Kidney (tissue), 14 donors: Measurements from ENCODE around the gene PPIL1. TPM values are rescaled to one million over a fixed set of nuclear protein-coding genes. Genes with fewer than 3 reads are reported as not detected.

ENCODE experiments used
- DNase-seq, 5 donors: peaks; one replicate each; pipeline ENCODE4 v3.0.0-alpha.2; 2013 to 2020
- FAIRE-seq: peaks from 2 replicates; lab custom pipeline; 2012; peaks lifted over from hg19 to GRCh38; lab: Jason Lieb, UNC
- H3K27ac ChIP-seq, 2 donors: one replicate each; pipeline ENCODE4 v1.7.0; 2013; ENCODE audit warnings: low read depth in 2 of 2, low read length in 2 of 2, inconsistent platforms in 1 of 2
- H3K27me3 ChIP-seq: one replicate; pipeline ENCODE4 v1.7.1; 2013; ENCODE audit warnings: low read length, inconsistent platforms; ENCODE audit not compliant: control insufficient read depth, insufficient read depth
- H3K36me3 ChIP-seq, 3 donors: one replicate each; pipeline versions ENCODE4 v1.7.0 to v1.7.1; 2013; ENCODE audit warnings: low read length in 3 of 3, control low read depth in 1 of 3, inconsistent platforms in 1 of 3; ENCODE audit not compliant: insufficient read depth in 3 of 3, control insufficient read depth in 2 of 3
- H3K4me1 ChIP-seq, 3 donors: one replicate each; pipeline versions ENCODE4 v1.7.0 to v1.7.1; 2013; ENCODE audit warnings: low read length in 3 of 3, inconsistent platforms in 1 of 3, low read depth in 1 of 3; ENCODE audit not compliant: control insufficient read depth in 2 of 3, insufficient read depth in 2 of 3
- H3K4me3 ChIP-seq, 3 donors: one replicate each; pipeline versions ENCODE4 v1.7.0 to v1.8.1; 2013; ENCODE audit warnings: low read length in 3 of 3, control low read depth in 1 of 3, inconsistent platforms in 1 of 3
- H3K9ac ChIP-seq, 3 donors: one replicate each; pipeline versions ENCODE4 v1.7.0 to v1.7.1; 2013; ENCODE audit warnings: low read length in 3 of 3, control low read depth in 1 of 3, inconsistent platforms in 1 of 3
- H3K9me3 ChIP-seq, 3 donors: one replicate each; pipeline versions ENCODE4 v1.7.0 to v1.7.1; 2013; ENCODE audit warnings: low read length in 3 of 3, control low read depth in 1 of 3, inconsistent platforms in 1 of 3; ENCODE audit not compliant: control insufficient read depth in 2 of 3, insufficient read depth in 1 of 3
- intact Hi-C: fragments of 100-400 bp; cut with DNase I; formaldehyde crosslinking; loops from one replicate; pipeline ENCODE4 v1.11.1; 2022
- polyA plus RNA-seq: library from polyadenylated mRNA; stranded (reverse); fragments of 350-450 nt; fragmentation: Illumina TruSeq; extraction: RNeasy Lipid Tissue Mini Kit (QIAGEN cat#74804); gene quantifications from one replicate; pipeline ENCODE4 v1.2.3, GENCODE V29; 2014; ENCODE audit warnings: low read depth, low replicate concordance; ENCODE audit not compliant: insufficient read depth
- total RNA-seq: library from RNA; stranded (reverse); fragmentation: NEBNext Ultra II Directional; extraction: Animal tissue kit (Norgen Biotek cat#: 25700); gene quantifications from one replicate; pipeline ENCODE4 v1.2.1, GENCODE V29; 2021
- TF ChIP-seq, protein P1 (sequence below): IDR thresholded peaks from 3 replicates; pipeline ENCODE4 v1.5.1; 2012; ENCODE audit warnings: mild to moderate bottlenecking, moderate library complexity, borderline replicate concordance; ENCODE audit not compliant: insufficient read depth; ENCODE audit errors: extremely low read depth
- donor health status: control.
- donor health status: control.
- donor health status: control.
- donor health status: control.
- donor health status: control.
- donor health status: DM: yes; HTN: yes; CAD: no.
- donor health status: Normal renal cell carcinoma (clear cell type).

Gene PPIL1
- total and polyA plus RNA-seq, 2 donors from 2014 or later, result 21.3 to 40.1 TPM

DNA sequence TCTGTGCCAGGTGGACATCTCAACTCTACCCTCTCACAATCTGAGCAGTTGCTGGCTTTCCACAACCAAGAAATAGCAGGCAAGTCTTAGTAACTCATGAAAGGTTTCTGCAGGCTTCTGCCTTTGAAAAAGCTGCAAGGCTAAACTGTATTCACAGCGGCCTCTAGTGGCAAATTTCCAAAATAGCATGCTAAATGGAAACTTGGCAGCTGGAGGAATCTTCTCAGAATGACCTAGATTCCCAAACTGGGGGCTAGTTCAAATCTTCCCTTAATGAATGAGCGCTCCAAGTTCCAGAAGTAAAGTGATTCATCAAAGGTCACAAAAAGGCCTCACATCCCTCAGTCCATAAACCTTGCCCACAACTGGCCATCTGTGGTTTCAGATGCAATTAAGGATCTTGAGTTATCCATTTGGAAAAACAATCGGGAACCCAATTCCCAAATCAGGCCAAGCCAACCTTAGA lies 23.4 kb downstream of the PPIL1 start:
- intact Hi-C loops, result no loop called here
- TF ChIP-seq, protein P1, sequence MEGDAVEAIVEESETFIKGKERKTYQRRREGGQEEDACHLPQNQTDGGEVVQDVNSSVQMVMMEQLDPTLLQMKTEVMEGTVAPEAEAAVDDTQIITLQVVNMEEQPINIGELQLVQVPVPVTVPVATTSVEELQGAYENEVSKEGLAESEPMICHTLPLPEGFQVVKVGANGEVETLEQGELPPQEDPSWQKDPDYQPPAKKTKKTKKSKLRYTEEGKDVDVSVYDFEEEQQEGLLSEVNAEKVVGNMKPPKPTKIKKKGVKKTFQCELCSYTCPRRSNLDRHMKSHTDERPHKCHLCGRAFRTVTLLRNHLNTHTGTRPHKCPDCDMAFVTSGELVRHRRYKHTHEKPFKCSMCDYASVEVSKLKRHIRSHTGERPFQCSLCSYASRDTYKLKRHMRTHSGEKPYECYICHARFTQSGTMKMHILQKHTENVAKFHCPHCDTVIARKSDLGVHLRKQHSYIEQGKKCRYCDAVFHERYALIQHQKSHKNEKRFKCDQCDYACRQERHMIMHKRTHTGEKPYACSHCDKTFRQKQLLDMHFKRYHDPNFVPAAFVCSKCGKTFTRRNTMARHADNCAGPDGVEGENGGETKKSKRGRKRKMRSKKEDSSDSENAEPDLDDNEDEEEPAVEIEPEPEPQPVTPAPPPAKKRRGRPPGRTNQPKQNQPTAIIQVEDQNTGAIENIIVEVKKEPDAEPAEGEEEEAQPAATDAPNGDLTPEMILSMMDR, result peak; percentile 85
- FAIRE-seq (no peak), DNase-seq (peak in 4 of 5 donors; percentile 68 to 91 (median 78))
- H3K27ac ChIP-seq, result no peak overlapping the region
- H3K9ac ChIP-seq, result no peak overlapping the region
- no peaks in the 10 kb centered on the region for H3K9me3 ChIP-seq
- H3K4me1 ChIP-seq, result peaks cover 0 to 9% (median 5%) of the 10 kb centered on the region in 3 donors
- no peaks in the 10 kb centered on the region for H3K27me3 ChIP-seq
- no peak overlapping the region for H3K4me3 ChIP-seq
- H3K36me3 ChIP-seq, result no peaks in the 10 kb centered on the region

DNA sequence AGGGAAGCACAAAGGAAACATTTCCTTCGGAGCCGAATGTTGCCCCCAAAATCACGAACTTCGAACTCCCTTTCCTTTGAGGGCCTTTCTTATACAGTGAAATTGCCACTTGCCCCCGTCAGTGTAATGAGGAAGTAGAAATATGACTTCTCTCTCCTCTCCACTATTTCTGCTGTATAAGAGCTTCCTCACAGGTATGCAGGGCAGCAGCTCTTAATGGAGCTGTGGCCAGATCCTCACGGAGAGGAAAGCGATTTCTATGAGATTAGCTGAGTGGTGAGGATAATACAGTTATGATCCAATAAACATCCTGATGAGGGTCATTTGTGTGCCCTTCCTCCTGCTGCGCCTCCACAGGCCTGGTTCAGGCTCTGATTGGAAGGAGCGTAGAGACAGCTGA lies 24.6 kb downstream of the PPIL1 start:
- Histone ChIP-seq H3K36me3 (no peaks in the 10 kb centered on the region), H3K9me3 (no peaks in the 10 kb centered on the region), H3K27me3 (no peaks in the 10 kb centered on the region), H3K4me1 (peaks cover 0 to 9% (median 5%) of the 10 kb centered on the region in 3 donors), H3K27ac (no peak overlapping the region), H3K9ac (no peak overlapping the region), H3K4me3 (no peak overlapping the region)
- intact Hi-C loops, result no loop called here
- no peak for DNase-seq
- TF ChIP-seq, protein P1, result no peak
- FAIRE-seq, result no peak

DNA sequence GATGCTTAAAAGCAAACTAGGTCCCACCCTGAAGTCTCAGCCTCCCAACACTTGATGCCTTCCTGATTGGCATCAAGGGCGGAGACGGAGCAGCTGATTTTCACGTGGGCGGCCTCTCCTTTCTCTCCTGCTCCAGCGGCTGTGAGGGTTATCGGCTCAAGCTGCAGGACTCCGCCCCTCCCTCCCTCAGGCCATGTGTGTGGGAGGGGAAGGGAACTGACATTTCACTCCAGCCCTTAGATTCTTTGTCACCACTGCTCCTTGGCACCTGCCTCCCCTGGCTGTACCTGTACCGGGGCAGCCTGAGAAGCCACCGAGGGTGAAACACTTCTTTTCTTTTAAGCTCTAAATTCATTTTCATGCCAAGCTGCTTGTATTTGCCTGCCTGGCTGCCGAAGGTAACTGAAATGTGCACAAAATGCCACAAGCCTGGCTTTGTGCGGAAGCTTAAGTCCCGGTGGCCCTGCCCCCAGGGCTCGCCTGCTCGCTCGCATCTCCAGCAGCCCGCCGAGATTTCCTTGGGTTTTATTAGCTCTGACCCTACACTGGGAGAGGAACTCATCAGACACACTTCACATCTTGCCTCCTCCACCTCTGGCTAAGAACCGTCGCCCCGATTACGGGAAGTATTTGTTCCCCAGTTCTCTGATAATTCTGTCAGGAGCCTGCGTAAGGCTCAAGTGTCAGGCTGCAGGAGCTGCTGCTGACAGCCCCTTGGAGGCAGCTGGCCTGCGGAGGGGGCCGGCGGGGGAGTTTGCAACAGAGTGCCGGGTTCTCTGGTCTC lies 25.8 kb downstream of the PPIL1 start:
- FAIRE-seq, result no peak
- intact Hi-C loops, result no loop called here
- Histone ChIP-seq H3K27ac (no peak overlapping the region), H3K4me3 (peak overlapping the region in 1 of 3 donors; percentile 30), H3K4me1 (peaks cover 0 to 9% (median 5%) of the 10 kb centered on the region in 3 donors), H3K9ac (peak overlapping the region in 1 of 3 donors; percentile 22), H3K9me3 (no peaks in the 10 kb centered on the region), H3K27me3 (no peaks in the 10 kb centered on the region), H3K36me3 (no peaks in the 10 kb centered on the region)
- TF ChIP-seq, protein P1, result no peak
- peak in 4 of 5 donors; percentile 85 to 91 (median 90) for DNase-seq
